Activated CD4-positive, alpha-beta T cell treated with anti-CD3 and anti-CD28 coated beads for 36 hours (primary cell): ENCODE results near the gene EGFL7. TPM values are rescaled to one million over a fixed set of nuclear protein-coding genes. Genes with fewer than 3 reads are reported as not detected.

Experiments
- ATAC-seq: fragments of 200-7000 bp; cut with Tn5 transposase; one replicate; pipeline ENCODE4 v1.10.0; 2021; ENCODE audit warnings: mild to moderate bottlenecking, moderate library complexity
- CTCF ChIA-PET: fragments of 350-600 bp; sonication (Branson Sonifier 250); formaldehyde crosslinking; loops from one replicate; lab custom pipeline; 2021; ENCODE audit warnings: antibody characterized with exemption; lab: Charles Lee
- POLR2A ChIA-PET: fragments of 350-600 bp; sonication (Branson Sonifier 250); formaldehyde crosslinking; loops from one replicate; lab custom pipeline; 2021; ENCODE audit warnings: antibody characterized with exemption, inconsistent platforms; lab: Charles Lee
- DNase-seq: peaks from one replicate; pipeline ENCODE4 v3.0.0-alpha.2; 2020
- H3K27ac Mint-ChIP-seq: one replicate; pipeline ENCODE4 v1.8.0; 2021; ENCODE audit warnings: mixed read lengths
- H3K27me3 Mint-ChIP-seq: one replicate; pipeline ENCODE4 v1.8.0; 2021; ENCODE audit warnings: mixed read lengths
- H3K36me3 Mint-ChIP-seq: one replicate; pipeline ENCODE4 v1.8.0; 2021; ENCODE audit warnings: low read depth, mixed read lengths
- H3K4me1 Mint-ChIP-seq: one replicate; pipeline ENCODE4 v1.8.0; 2021; ENCODE audit warnings: mixed read lengths
- H3K4me3 Mint-ChIP-seq: one replicate; pipeline ENCODE4 v1.8.0; 2021; ENCODE audit warnings: mild to moderate bottlenecking, moderate library complexity, mixed read lengths
- H3K9me3 Mint-ChIP-seq: one replicate; pipeline ENCODE4 v1.8.0; 2021; ENCODE audit warnings: low read depth, mixed read lengths
- intact Hi-C, 2 experiments: fragments of 100-400 bp; cut with DNase I in 1 of 2; cut with micrococcal nuclease in 1 of 2; formaldehyde crosslinking; loops; one replicate each; pipeline versions ENCODE4 v1.14.2 to v1.15.1; 2022 to 2024; cut with DNase I, micrococcal nuclease
- total RNA-seq, 2 experiments: library from RNA; stranded (reverse); gene quantifications; one replicate each; pipeline ENCODE4 v1.2.3, GENCODE V29; 2021

The EGFL7 gene
- total RNA-seq, 2 experiments from 2014 or later, result 1.2 to 1.4 TPM

DNA sequence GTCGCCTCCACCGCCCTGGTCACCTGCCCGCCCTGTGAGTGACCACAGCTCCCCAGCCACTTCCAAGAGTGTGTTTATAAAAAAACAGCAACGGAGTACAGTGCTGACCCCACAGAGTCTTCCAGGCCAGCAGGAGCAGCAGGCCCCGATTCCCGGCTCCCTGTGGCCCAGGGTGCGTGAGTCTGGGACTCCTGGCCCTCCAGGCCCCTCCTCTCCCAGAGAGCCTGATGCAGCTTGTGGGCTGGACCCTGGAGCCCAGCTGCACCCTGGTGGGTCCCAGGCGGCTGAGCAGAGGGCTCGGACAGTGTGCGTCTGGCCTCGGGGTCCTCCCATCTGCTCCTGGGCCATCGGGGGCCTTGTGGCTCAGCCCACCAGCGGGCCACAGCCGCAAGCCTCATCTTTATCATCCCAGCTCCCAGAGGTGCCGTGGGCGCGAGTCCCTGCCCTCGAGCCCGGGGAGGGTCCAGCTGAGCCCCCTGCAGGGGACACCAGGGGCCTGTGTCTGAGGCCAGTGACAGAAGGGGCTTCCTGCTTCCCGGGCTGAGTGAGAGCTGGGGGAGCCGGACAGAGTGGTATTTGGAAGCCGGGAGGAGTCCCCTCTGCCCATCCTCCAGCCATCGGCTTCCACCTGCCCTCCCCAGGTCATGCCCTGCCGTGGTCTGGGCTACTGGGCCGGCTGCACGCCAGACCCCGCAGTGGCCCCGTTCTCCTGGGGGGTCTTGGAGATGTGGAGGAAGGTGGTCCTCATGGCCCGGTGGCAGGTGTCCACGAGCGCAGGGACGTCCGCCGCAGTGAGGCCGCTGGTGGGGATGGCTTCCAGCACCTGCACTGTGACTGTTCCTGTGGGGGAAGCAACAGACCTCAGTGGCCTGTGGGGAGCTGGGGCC is 10.6 kb downstream of the EGFL7 start:
- ChIA-PET POLR2A (no interaction called here), CTCF (interaction anchor here (0.7 to 2.1 kb wide), 4 partner anchors 12 to 288 kb away, joined by 3 to 7 read pairs (median 4); no protein-coding TSS in a partner anchor)

GRCh38 chr9:136673975-136674785 is 11.5 kb downstream of the EGFL7 start:
- intact Hi-C loops, result no loop called here
- POLR2A ChIA-PET, result no interaction called here
- Mint-ChIP-seq H3K4me3 (no peak overlapping the region), H3K27me3 (no peaks in the 10 kb centered on the region), H3K27ac (no peak overlapping the region), H3K36me3 (no peaks in the 10 kb centered on the region), H3K9me3 (no peaks in the 10 kb centered on the region), H3K4me1 (no peaks in the 10 kb centered on the region)
- ATAC-seq (no peak), DNase-seq (no peak)
- CTCF ChIA-PET, result interaction anchor here (0.7 kb wide), 2 partner anchors 24 to 807 kb away, joined by 3 read pairs; no protein-coding TSS in a partner anchor

More for the DNA sequence above, 10.6 kb downstream of the EGFL7 start:
- Mint-ChIP-seq H3K36me3 (no peaks in the 10 kb centered on the region), H3K9me3 (no peaks in the 10 kb centered on the region), H3K4me1 (no peaks in the 10 kb centered on the region), H3K27me3 (peaks cover 2% of the 10 kb centered on the region), H3K27ac (no peak overlapping the region), H3K4me3 (no peak overlapping the region)
- intact Hi-C loops, result no loop called here
- DNase-seq (no peak), ATAC-seq (no peak)

- no peak for ATAC-seq
- DNase-seq, result no peak
- Mint-ChIP-seq H3K4me1 (no peaks in the 10 kb centered on the region), H3K9me3 (no peaks in the 10 kb centered on the region), H3K27me3 (no peaks in the 10 kb centered on the region), H3K4me3 (no peak overlapping the region), H3K36me3 (no peaks in the 10 kb centered on the region), H3K27ac (no peak overlapping the region)
- CTCF ChIA-PET, result interaction anchor here (0.7 kb wide), 1 partner anchor 23 kb away, joined by 3 read pairs; no protein-coding TSS in a partner anchor
- POLR2A ChIA-PET, result no interaction called here
- intact Hi-C loops, result no loop called here
Measured at GRCh38 chr9:136674786-136675349, 12.2 kb downstream of the EGFL7 start.

DNA sequence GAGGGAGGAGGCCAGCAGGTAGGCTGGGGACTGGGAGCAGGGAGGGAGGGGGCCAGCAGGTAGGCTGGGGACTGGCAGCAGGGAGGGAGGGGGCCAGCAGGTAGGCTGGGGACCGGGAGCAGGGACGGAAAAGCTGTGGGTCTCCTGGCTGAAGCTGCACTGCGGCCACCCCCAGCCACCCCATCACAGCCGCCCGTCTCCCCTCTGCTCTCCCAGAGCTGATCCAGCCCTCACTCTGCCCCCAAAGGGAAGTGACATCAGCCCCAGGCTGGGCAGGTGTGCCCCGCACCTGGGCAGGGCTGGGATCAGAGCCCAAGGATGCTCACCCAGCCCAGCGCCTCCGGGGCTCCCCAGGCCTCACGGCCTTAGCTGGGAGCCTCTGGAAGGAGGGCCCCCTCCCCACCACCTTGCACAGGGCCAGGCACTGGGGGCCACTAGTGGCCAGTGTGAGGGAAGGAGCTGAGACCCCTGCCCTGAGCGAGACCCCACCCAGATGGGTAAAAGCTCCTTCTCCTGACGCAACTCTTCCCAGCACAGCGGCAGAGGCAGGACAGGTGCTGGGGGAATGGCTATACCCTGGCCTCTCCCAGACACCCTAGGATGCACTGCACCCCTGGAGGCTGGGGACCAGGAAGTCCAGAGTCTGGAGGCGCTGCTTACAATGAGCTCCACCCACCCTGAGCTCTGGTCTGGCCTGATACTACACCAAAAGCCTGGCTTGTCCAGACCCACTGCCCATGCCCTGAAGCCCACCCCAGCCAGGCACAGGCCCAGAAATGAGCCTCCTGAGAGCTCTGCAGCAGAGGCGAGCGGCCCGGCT is 13.0 kb downstream of the EGFL7 start:
- DNase-seq (no peak), ATAC-seq (no peak)
- Mint-ChIP-seq H3K4me1 (no peaks in the 10 kb centered on the region), H3K9me3 (no peaks in the 10 kb centered on the region), H3K36me3 (no peaks in the 10 kb centered on the region), H3K27me3 (no peaks in the 10 kb centered on the region), H3K4me3 (no peak overlapping the region), H3K27ac (no peak overlapping the region)
- ChIA-PET CTCF (interaction anchor here (0.6 kb wide), 1 partner anchor 223 kb away, joined by 3 read pairs; no protein-coding TSS in a partner anchor), POLR2A (interaction anchor here (0.6 kb wide), 1 partner anchor 53 kb away, joined by 3 read pairs; no protein-coding TSS in a partner anchor)
- intact Hi-C loops, result no loop called here

GRCh38 chr9:136676297-136676794 is 13.6 kb downstream of the EGFL7 start:
- Mint-ChIP-seq H3K27ac (no peak overlapping the region), H3K4me1 (no peaks in the 10 kb centered on the region), H3K9me3 (no peaks in the 10 kb centered on the region), H3K36me3 (no peaks in the 10 kb centered on the region), H3K4me3 (no peak overlapping the region), H3K27me3 (no peaks in the 10 kb centered on the region)
- intact Hi-C loops, result no loop called here
- ATAC-seq (no peak), DNase-seq (no peak)
- ChIA-PET CTCF (interaction anchor here (0.6 to 0.7 kb wide), 2 partner anchors 223 to 267 kb away, joined by 3 read pairs; no protein-coding TSS in a partner anchor), POLR2A (interaction anchor here (0.6 kb wide), 1 partner anchor 52 kb away, joined by 3 read pairs; no protein-coding TSS in a partner anchor)

DNA sequence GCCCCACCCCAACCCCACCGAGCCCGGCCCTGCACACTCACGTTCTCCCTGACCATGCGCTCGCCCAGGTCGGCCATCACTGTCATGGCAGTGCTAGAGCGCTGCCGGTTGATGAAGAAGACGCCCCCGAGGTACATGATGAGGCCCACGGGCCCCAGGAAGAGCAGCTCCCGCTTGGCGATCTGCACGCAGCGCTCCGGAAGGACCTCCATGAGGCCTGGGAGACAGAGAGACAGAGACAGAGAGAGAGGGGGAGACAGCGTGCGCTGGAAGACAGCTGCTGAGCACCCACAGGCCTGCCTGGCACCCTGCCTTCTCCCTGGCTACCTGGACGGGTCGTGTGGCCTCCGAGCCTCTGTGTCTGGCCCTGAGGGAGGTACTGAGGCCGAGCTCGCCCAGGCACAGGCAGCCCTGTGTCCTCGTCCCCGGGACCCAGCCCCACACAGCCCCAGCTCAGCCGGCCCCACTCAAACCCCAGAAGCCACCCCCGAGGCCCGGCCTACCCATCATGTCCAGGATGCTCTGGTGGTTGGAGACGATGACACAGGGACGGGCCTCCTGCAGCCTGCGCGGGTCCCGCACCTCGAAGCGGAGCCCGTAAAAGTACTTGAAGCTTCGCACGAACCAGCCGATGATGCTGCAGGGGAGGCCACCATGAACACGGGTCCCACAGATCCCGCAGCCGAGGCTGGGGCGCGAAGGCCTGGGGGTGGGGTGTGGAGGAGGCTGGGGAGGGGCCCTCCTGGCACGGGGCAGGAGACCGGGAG is 14.4 kb downstream of the EGFL7 start:
- DNase-seq, result no peak
- Mint-ChIP-seq H3K9me3 (no peaks in the 10 kb centered on the region), H3K4me3 (no peak overlapping the region), H3K4me1 (no peaks in the 10 kb centered on the region), H3K27ac (no peak overlapping the region), H3K27me3 (no peaks in the 10 kb centered on the region), H3K36me3 (no peaks in the 10 kb centered on the region)
- ChIA-PET POLR2A (no interaction called here), CTCF (interaction anchor here (0.7 kb wide), 1 partner anchor 268 kb away, joined by 3 read pairs; no protein-coding TSS in a partner anchor)
- no peak for ATAC-seq
- intact Hi-C loops, result no loop called here

DNA sequence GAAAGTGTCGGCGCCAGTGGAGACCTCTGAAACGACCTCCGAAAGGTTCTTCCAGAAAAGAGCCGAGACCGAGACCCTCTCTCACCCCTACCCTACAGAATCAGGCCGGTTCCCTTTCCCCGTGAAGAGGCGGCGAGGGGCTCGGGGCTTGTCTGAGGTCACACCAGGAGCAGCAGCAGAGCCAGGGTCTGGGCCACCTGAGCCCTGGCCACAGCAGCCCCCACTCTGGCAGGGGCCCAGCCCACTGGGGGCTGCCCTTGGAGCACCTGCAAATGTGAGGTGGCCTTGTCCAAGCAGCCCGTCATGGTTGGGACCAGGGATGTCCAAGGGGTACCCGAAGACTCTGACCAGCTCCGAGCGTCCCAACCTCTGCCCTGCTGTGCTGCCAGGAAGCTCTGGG is 15.3 kb downstream of the EGFL7 start:
- Mint-ChIP-seq H3K27me3 (no peaks in the 10 kb centered on the region), H3K4me3 (no peak overlapping the region), H3K27ac (no peak overlapping the region), H3K9me3 (no peaks in the 10 kb centered on the region), H3K36me3 (no peaks in the 10 kb centered on the region), H3K4me1 (no peaks in the 10 kb centered on the region)
- ChIA-PET CTCF (no interaction called here), POLR2A (no interaction called here)
- DNase-seq (no peak), ATAC-seq (no peak)
- intact Hi-C loops, result no loop called here

GRCh38 chr9:136678624-136679023 is 15.9 kb downstream of the EGFL7 start:
- Mint-ChIP-seq H3K36me3 (no peaks in the 10 kb centered on the region), H3K4me1 (no peaks in the 10 kb centered on the region), H3K27ac (no peak overlapping the region), H3K4me3 (no peak overlapping the region), H3K9me3 (no peaks in the 10 kb centered on the region), H3K27me3 (no peaks in the 10 kb centered on the region)
- no peak for ATAC-seq
- ChIA-PET CTCF (no interaction called here), POLR2A (no interaction called here)
- no peak for DNase-seq
- intact Hi-C loops, result no loop called here

- Mint-ChIP-seq H3K9me3 (no peaks in the 10 kb centered on the region), H3K36me3 (no peaks in the 10 kb centered on the region), H3K4me3 (no peak overlapping the region), H3K27ac (no peak overlapping the region), H3K27me3 (no peaks in the 10 kb centered on the region), H3K4me1 (no peaks in the 10 kb centered on the region)
- ATAC-seq, result no peak
- intact Hi-C loops, result no loop called here
- ChIA-PET POLR2A (no interaction called here), CTCF (interaction anchor here (1.7 kb wide), 1 partner anchor 8 kb away, joined by 8 read pairs; no protein-coding TSS in a partner anchor)
- no peak for DNase-seq
Measured at GRCh38 chr9:136679431-136679941, 16.8 kb downstream of the EGFL7 start.

DNA sequence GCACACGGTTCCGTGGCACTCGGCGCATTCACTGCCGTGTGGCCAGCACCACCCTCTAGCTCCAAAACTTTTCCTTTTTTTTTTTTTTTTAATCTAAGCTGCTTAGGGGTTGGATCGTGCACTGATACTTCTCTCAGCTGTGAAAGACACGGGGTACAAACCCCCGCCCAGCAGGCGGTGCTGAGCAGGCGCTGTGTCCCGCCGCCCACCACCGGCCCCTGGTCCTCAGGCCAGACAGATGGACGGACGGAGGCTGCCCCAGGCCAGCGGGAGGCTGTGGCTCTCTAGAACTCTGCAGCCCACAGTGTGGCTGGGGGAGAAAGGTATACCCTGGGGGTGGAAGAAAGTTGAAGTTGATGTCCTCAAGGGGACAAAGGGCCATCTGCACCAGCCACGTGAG is 18.3 kb downstream of the EGFL7 start:
- intact Hi-C loops, result no loop called here
- Mint-ChIP-seq H3K27ac (no peak overlapping the region), H3K4me3 (no peak overlapping the region), H3K4me1 (no peaks in the 10 kb centered on the region), H3K9me3 (no peaks in the 10 kb centered on the region), H3K27me3 (no peaks in the 10 kb centered on the region), H3K36me3 (no peaks in the 10 kb centered on the region)
- ChIA-PET CTCF (interaction anchor here (1.7 kb wide), 1 partner anchor 9 kb away, joined by 8 read pairs; no protein-coding TSS in a partner anchor), POLR2A (interaction anchor here (0.7 kb wide), 1 partner anchor 19 kb away, joined by 3 read pairs; no protein-coding TSS in a partner anchor)
- no peak for DNase-seq
- ATAC-seq, result no peak
